Esophagus squamous epithelium (tissue), 5 donors: ENCODE data around the gene ZNF282. TPM values are rescaled to one million over a fixed set of nuclear protein-coding genes. Genes with fewer than 3 reads are reported as not detected.

ENCODE experiments used
- DNase-seq: peaks from one replicate; lab custom pipeline; 2025; lab: John Stamatoyannopoulos, UW
- H3K27ac ChIP-seq, 4 donors: fragments of 200-600 bp; sonication (generic); one replicate each; pipeline ENCODE4 v1.5.1; 2016 to 2019; ENCODE audit warnings: mild to moderate bottlenecking in 1 of 4
- H3K27me3 ChIP-seq, 4 donors: fragments of 200-600 bp; sonication (generic); 1 replicate in 3 of 4; 2 replicates in 1 of 4; pipeline versions ENCODE4 v1.5.1 to v1.6.0; 2017 to 2021; ENCODE audit warnings: antibody characterized with exemption in 1 of 4
- H3K36me3 ChIP-seq, 3 donors: fragments of 200-600 bp; sonication (generic); one replicate each; pipeline ENCODE4 v1.5.1; 2016 to 2019
- H3K4me1 ChIP-seq, 3 donors: fragments of 200-600 bp; sonication (generic); one replicate each; pipeline ENCODE4 v1.5.1; 2017 to 2019
- H3K4me3 ChIP-seq, 4 donors: fragments of 200-600 bp; sonication (generic); 1 replicate in 3 of 4; 2 replicates in 1 of 4; pipeline ENCODE4 v1.5.1; 2016 to 2019; ENCODE audit warnings: mild to moderate bottlenecking in 2 of 4, moderate library complexity in 1 of 4
- H3K9me3 ChIP-seq, 3 donors: fragments of 200-600 bp; sonication (generic); one replicate each; pipeline ENCODE4 v1.5.1; 2016 to 2019
- POLR2A ChIP-seq, 4 donors: fragments of 450-650 bp; IDR thresholded peaks; one replicate each; pipeline ENCODE4 v1.6.1; 2017; ENCODE audit warnings: antibody characterized with exemption in 4 of 4, mild to moderate bottlenecking in 4 of 4, moderate library complexity in 3 of 4
- WGBS, 2 donors: methylation state at CpG; one replicate each; pipeline ENCODE4 v1.1.5; 2018; 5-methylcytosine and 5-hydroxymethylcytosine counted together
- intact Hi-C: fragments of 100-400 bp; cut with DNase I; formaldehyde crosslinking; loops from one replicate; pipeline ENCODE4 v1.15.0; 2022
- total RNA-seq, 4 donors: library from RNA; depleted of rRNA; stranded (reverse); fragments of >200 nt; gene quantifications; one replicate each; pipeline ENCODE4 v1.1.0, GENCODE V29; 2016
- TF ChIP-seq, protein P1 (sequence below), 6 experiments: fragments of 450-650 bp in 4 of 6; fragments of 200-600 bp in 2 of 6; sonication (generic) in 2 of 6; IDR thresholded peaks; one replicate each; pipeline ENCODE4 v1.5.1; 2016 to 2019; ENCODE audit warnings: antibody characterized with exemption in 6 of 6, mild to moderate bottlenecking in 4 of 6, moderate library complexity in 4 of 6
- donor health status: DM: yes; HTN: yes; CAD: no.

Gene ZNF282
- total RNA-seq, 4 donors from 2014 or later, result 13.9 to 21.7 (median 16.9) TPM

DNA sequence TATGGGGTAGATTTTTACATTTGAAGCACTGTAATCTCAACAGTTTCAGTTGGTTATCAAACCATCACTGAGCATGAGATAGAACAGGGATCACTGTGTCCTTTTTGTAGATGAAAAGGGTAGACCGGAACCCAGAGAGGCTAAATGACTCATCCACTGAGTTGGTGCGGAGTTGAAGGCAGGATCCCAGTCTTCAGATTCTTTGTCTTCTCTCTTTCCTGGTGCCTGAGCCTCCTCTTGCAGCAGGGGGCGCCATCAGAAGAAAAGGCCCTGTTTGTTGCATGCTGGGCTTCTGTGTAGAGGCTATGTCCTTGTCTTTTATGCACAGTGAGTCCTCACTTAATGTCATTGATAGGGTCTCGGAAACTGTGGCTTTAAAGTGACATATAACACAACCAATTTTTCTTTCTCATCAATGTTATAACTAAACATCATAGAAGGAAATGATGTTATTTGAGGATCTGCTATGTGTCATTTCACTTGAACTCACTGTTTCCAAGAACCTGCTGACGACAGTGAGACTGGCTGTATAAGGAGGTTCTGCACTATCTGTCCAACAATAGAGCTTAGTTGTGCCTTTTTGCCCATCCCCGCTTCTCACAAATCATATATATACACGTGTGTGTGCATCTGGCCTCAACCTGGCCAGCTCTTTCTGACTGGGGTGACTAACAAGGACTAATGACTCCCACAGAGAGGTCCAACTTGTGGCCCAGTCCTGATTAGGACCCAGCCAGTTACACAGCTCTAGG, 14.3 kb downstream of the ZNF282 start:
- Histone ChIP-seq H3K27ac (peak overlapping the region in 1 of 4 donors; percentile 3), H3K4me3 (no peak overlapping the region), H3K36me3 (peaks cover 30 to 100% (median 53%) of the 10 kb centered on the region in 3 donors), H3K27me3 (no peaks in the 10 kb centered on the region), H3K9me3 (no peaks in the 10 kb centered on the region), H3K4me1 (peaks cover 0 to 18% (median 0%) of the 10 kb centered on the region in 3 donors)
- WGBS, 2 donors, result 51 to 59% methylated on average over 7 of the region's 7 CpGs
- intact Hi-C loops, result no loop called here
- no peak for DNase-seq
- no peak for TF ChIP-seq POLR2A (IDR thresholded peaks at IDR 0.05)
- TF ChIP-seq, protein P1, sequence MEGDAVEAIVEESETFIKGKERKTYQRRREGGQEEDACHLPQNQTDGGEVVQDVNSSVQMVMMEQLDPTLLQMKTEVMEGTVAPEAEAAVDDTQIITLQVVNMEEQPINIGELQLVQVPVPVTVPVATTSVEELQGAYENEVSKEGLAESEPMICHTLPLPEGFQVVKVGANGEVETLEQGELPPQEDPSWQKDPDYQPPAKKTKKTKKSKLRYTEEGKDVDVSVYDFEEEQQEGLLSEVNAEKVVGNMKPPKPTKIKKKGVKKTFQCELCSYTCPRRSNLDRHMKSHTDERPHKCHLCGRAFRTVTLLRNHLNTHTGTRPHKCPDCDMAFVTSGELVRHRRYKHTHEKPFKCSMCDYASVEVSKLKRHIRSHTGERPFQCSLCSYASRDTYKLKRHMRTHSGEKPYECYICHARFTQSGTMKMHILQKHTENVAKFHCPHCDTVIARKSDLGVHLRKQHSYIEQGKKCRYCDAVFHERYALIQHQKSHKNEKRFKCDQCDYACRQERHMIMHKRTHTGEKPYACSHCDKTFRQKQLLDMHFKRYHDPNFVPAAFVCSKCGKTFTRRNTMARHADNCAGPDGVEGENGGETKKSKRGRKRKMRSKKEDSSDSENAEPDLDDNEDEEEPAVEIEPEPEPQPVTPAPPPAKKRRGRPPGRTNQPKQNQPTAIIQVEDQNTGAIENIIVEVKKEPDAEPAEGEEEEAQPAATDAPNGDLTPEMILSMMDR (IDR thresholded peaks at IDR 0.05), result peak in 5 of 6 experiments; percentile 24 to 72 (median 45)

DNA sequence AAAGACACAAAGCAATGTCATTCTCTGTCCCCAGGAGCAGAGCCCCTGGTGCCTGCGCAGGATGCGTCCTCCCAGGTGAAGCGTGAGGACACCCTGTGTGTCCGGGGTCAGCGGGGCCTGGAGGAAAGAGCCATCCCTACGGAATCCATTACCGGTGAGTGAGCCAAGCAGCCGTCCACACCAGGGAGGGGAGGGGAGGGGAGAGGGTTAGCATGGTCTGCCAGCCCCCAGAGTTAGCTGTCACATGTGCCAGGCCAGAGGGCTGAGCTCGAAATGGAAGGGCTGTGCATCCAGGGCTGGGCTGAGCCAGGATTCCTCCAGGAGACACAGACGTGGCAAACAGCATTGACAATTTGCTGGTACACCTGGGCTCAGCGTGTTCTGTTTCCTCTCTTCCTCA, 15.2 kb downstream of the ZNF282 start:
- DNase-seq, result no peak
- no peaks in the 10 kb centered on the region for H3K9me3 ChIP-seq
- TF ChIP-seq POLR2A (IDR thresholded peaks at IDR 0.05), result no peak
- TF ChIP-seq, protein P1 (IDR thresholded peaks at IDR 0.05), result no peak
- H3K27me3 ChIP-seq, result no peaks in the 10 kb centered on the region
- H3K4me1 ChIP-seq, result peaks cover 0 to 14% (median 0%) of the 10 kb centered on the region in 3 donors
- no peak overlapping the region for H3K4me3 ChIP-seq
- WGBS, 2 donors, result 86 to 91% methylated on average over 7 to 11 of the region's 11 CpGs
- intact Hi-C loops, result no loop called here
- H3K36me3 ChIP-seq, result peaks cover 30 to 100% (median 59%) of the 10 kb centered on the region in 3 donors
- H3K27ac ChIP-seq, result no peak overlapping the region

- no peak for TF ChIP-seq POLR2A (IDR thresholded peaks at IDR 0.05)
- TF ChIP-seq, protein P1 (IDR thresholded peaks at IDR 0.05), result no peak
- Histone ChIP-seq H3K9me3 (no peaks in the 10 kb centered on the region), H3K27ac (no peak overlapping the region), H3K36me3 (peaks cover 26 to 100% (median 62%) of the 10 kb centered on the region in 3 donors), H3K4me3 (no peak overlapping the region), H3K27me3 (no peaks in the 10 kb centered on the region), H3K4me1 (peaks cover 0 to 3% (median 0%) of the 10 kb centered on the region in 3 donors)
- 60 to 68% methylated on average over 6 of the region's 7 CpGs for WGBS, 2 donors
- intact Hi-C loops, result no loop called here
- no peak for DNase-seq
These were observed 18.8 kb downstream of the ZNF282 start for GRCh38 chr7:149214020-149214720.

- peaks cover 21 to 100% (median 64%) of the 10 kb centered on the region in 3 donors for H3K36me3 ChIP-seq
- no peak for DNase-seq
- H3K27ac ChIP-seq, result no peak overlapping the region
- intact Hi-C loops, result no loop called here
- TF ChIP-seq POLR2A (IDR thresholded peaks at IDR 0.05), result no peak
- TF ChIP-seq, protein P1 (IDR thresholded peaks at IDR 0.05), result no peak
- H3K27me3 ChIP-seq, result no peaks in the 10 kb centered on the region
- no peaks in the 10 kb centered on the region for H3K9me3 ChIP-seq
- WGBS, 2 donors, result 83 to 92% methylated on average over 2 of the region's 2 CpGs
- H3K4me3 ChIP-seq, result no peak overlapping the region
- H3K4me1 ChIP-seq, result no peaks in the 10 kb centered on the region
These were observed 21.1 kb downstream of the ZNF282 start for GRCh38 chr7:149216402-149216801.

- intact Hi-C loops, result no loop called here
- TF ChIP-seq, protein P1 (IDR thresholded peaks at IDR 0.05), result no peak
- no peak for TF ChIP-seq POLR2A (IDR thresholded peaks at IDR 0.05)
- Histone ChIP-seq H3K27ac (no peak overlapping the region), H3K36me3 (peaks cover 21 to 100% (median 71%) of the 10 kb centered on the region in 3 donors), H3K4me1 (no peaks in the 10 kb centered on the region), H3K27me3 (no peaks in the 10 kb centered on the region), H3K9me3 (no peaks in the 10 kb centered on the region), H3K4me3 (no peak overlapping the region)
- WGBS, 2 donors, result 83 to 86% methylated on average over 6 of the region's 6 CpGs
- DNase-seq, result no peak
These were observed 22.2 kb downstream of the ZNF282 start for GRCh38 chr7:149217570-149217969.
